Fibroblast of mammary gland (primary cell): Measurements from ENCODE around the gene BAZ2A.

Source experiments
- DNase-seq: peaks from one replicate; pipeline ENCODE4 v3.0.0-alpha.2; 2010; ENCODE audit warnings: low read depth
- H3K4me3 ChIP-seq: 2 replicates; pipeline ENCODE4 v1.5.1; 2011; ENCODE audit warnings: low read depth, mild to moderate bottlenecking, low read length, moderate library complexity; ENCODE audit not compliant: control insufficient read depth
- TF ChIP-seq, protein P1 (sequence below): conservative IDR thresholded peaks from 2 replicates; pipeline ENCODE4 v1.5.1; 2011; ENCODE audit warnings: low read depth, low read length, inconsistent platforms; ENCODE audit not compliant: control insufficient read depth, insufficient read depth

The BAZ2A gene

DNA sequence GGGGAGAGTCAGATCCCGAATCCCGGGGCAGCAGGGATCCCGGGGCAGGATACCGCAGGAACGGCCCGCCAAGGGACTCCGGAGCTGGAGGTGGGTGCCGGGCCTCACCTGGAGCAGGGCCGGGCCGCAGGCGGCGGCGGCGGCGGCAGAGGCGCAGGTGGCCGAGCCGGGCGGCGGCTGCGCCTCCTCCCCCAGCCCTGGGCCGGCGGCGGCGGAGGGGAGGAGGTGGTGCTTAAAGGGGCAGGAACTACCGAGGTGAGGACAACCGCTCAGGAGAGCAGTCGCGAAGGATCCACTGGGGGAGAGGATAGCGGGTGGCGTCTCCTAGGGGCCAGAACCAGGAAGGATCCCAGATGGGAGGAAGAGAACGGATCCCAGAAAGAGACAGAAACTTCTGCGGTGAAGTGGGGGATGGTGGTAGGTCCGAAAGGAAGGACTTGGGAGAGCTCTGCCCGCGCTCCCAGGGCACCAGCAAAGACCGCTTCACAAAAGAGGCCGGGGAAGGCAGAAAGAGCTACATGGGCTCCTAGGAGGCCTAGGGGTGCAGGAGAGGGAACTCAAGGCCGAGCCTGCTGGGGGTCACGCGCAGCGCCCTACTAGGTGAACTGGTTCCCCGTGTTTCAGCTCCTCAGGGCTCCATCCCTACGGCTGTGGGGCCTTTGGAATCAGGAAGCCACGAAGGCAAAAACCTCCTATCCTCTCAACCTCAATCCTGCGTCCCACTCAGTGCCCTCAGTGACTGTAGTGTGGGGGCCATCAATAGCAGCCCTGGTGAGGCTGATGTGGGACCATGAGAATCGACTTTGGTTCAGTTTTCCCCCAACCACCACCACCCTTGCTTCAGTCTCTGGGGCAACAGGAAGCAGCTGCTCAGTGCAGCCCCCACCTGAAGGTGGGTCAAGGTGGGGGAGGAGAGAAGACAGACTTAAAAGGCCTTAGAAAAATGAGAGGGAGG lies 5.0 kb upstream of the BAZ2A start:
- TF ChIP-seq, protein P1, sequence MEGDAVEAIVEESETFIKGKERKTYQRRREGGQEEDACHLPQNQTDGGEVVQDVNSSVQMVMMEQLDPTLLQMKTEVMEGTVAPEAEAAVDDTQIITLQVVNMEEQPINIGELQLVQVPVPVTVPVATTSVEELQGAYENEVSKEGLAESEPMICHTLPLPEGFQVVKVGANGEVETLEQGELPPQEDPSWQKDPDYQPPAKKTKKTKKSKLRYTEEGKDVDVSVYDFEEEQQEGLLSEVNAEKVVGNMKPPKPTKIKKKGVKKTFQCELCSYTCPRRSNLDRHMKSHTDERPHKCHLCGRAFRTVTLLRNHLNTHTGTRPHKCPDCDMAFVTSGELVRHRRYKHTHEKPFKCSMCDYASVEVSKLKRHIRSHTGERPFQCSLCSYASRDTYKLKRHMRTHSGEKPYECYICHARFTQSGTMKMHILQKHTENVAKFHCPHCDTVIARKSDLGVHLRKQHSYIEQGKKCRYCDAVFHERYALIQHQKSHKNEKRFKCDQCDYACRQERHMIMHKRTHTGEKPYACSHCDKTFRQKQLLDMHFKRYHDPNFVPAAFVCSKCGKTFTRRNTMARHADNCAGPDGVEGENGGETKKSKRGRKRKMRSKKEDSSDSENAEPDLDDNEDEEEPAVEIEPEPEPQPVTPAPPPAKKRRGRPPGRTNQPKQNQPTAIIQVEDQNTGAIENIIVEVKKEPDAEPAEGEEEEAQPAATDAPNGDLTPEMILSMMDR: peak; percentile 60

DNA sequence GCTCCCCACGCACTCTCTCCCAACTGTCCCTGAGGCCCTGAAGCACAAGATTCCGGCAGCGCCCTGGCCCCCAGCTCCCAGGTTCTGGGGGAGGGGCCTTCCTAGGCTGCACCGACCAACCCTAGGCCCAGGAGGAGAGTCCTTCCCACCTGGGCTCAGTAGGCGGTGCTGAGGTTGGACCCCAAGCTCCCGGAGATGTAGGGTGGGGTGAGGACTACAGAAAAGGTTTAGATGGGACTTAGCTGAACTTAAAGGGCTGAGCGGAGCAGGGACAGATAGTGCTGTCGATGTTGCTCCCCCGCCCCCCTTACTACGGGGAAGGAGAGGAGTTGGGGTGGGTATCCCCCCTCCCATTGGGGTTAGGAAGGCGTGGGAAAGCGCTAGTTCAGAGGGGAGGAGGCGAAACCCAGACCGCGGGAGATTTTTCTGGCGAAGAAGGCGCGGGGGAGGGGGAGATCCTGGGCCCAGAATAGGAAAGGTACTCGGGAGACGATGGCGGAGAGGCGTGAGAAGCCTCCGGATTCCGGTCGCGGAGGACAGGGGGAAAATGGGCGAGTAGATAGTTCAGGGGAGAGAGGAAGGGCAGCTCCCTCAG lies 4.2 kb upstream of the BAZ2A start:
- H3K4me3 ChIP-seq: peak overlapping the region; percentile 83
- TF ChIP-seq, protein P1: no peak
- DNase-seq: no peak

More for the DNA sequence above, 5.0 kb upstream of the BAZ2A start:
- H3K4me3 ChIP-seq: peak overlapping the region; percentile 83
- peak; percentile 85 for DNase-seq

DNA sequence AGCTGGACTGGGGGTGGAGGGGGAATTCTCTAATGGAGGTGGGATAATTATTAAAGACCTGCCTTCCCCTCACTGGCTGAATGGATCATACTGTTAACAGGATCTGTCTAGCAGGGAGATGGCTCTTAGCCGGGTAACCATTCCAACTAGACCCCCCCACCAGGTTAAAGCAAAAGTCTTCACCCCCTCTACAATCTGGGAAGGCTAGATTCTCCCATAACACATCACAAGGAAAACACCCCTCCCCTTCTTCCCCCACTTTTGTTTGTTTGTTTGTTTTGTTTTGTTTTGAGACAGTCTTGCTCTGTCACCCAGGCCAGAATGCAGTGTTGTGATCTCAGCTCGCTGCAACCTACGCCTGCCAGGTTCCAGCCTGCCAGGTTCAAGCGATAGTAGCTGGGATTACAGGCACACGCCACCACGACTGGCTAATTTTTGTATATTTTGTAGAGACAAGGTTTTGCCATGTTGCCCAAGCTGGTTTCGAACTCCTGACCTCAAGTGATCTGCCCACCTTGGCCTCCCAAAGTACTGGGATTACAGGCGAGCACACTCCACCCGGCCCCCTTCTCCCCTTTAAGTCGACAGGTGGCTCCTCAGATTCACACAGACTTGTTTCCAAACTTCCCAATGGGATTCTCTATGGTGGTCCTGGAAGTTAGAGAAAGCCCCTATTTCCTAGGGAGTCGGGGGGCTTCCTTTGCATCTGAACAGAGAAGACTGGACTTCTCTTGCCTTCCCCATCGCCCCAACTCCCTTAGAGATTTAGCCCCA lies 3.5 kb upstream of the BAZ2A start:
- H3K4me3 ChIP-seq: peak overlapping the region; percentile 83
- TF ChIP-seq, protein P1: no peak
- no peak for DNase-seq

DNA sequence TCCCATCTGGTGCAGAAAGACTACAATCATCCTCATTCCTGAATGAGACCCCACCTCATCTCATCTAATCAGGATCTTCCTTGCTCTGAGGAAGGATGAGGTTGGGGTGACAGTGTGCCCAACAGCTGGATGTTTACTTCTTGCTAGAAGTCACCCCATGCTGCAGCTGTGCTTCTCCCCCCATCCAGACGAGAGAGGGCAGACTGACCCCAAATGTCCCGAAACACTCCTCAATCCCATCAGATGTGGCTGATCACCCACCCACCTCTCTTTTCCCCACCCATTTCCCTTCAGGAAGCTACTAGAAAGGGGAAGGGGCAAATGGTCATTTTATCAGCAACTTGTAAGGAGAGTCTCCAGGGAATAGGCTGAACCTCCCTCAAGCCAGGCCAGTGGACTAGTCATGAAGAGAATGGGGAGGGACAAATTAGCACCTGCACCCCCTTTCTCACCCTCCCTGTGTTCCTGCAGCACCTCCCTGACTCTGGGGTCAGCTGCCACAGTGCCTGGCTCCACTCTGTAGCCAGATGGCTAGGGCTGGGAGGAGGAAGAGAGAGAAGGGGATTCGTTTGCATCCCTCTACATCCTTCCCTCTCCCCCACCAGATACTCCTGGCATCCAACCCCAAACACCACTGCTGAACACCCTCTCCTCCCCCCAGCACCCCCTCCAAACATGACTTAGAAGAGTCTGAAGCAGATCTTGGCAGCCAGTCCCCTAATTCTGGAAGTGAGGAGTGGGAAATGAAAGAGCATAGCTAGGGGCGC lies 2.8 kb upstream of the BAZ2A start:
- TF ChIP-seq, protein P1: no peak
- peak overlapping the region; percentile 1 for H3K4me3 ChIP-seq
- DNase-seq: peak; percentile 28

DNA sequence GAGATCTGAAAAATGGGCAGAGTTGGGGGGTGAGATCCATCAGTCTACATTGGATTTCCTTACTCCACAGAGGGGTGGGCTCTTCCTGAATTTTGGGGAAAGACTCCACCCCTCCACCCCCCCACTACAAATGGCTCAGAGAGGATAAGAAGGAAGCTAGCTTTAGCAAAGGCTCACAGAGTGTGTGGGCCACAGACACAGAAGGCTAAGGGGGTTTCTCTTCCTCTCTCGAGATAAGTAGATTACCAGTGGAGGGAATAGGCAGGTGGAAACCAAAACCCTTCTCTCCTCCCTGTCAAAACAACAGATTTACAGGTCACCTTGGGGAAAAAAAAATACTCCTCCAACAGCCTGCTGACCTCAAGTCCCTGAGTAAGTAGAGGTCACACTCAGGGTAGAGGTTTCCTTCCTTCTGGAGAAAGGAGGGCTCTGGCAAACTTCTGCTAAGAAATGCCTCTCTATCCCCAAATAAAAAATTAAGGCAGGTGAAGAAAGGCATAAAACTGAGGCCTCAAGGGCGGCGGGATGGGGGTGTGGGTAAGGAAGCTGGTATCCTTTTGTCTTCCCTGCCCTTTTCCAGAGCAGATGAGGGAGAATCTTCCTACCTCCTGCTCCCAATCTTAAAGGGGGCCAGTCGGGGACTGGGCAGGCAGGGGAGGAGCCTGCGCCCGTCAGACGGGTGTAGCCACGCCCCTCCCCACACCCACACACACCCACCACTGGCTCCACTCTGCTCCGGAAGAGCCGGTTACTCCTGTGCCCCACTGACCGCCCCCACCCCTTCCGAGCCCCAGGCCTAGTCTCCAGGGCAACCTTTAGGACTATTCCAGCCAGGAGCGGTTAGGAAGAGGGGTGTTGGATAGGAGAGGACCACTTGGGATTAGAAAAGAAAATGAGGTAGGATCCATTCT lies 1.9 kb upstream of the BAZ2A start:
- TF ChIP-seq, protein P1: no peak
- peak; percentile 37 for DNase-seq
- H3K4me3 ChIP-seq: peak overlapping the region; percentile 1
